ENCODE measurements around the gene OBSCN. TPM values are rescaled to one million over a fixed set of nuclear protein-coding genes. Genes with fewer than 3 reads are reported as not detected.

OBSCN gene
- total and polyA plus RNA-seq, 2 of the 13 experiments (the other 11 are each of a cell fraction or from before 2014, with no cell fraction given): 0.20 TPM

GRCh38 chr1:228423404-228424053 lies 215.7 kb downstream of the OBSCN start (continued):
- TF ChIP-seq CREM (IDR thresholded peaks at IDR 0.05) (peak; percentile 33; the same call in 1 of the 2 replicates), CREM (CRISPR knock-in tag; IDR thresholded peaks at IDR 0.05) (no peak), ZNF570 (CRISPR knock-in tag; IDR thresholded peaks at IDR 0.05; ENCODE audit: borderline replicate concordance) (no peak), ZNF260 (CRISPR knock-in tag; IDR thresholded peaks at IDR 0.05; ENCODE audit: borderline replicate concordance, low read depth) (no peak), EP300 (IDR thresholded peaks at IDR 0.05; ENCODE audit: low read depth in 2 of 2, low read length in 2 of 2) (0 out of 4 replicates have a peak, but pooled peaks of 1 of the 2 experiments have one; percentile 18), EP300 (CRISPR knock-in tag; IDR thresholded peaks at IDR 0.05; ENCODE audit: borderline replicate concordance) (no peak), ZNF883 (CRISPR knock-in tag; IDR thresholded peaks at IDR 0.05; ENCODE audit: not compliant biosample characterization) (no peak), ZFP36L1 (CRISPR knock-in tag; IDR thresholded peaks at IDR 0.05) (no peak), NPAS2 (CRISPR knock-in tag; IDR thresholded peaks at IDR 0.05; ENCODE audit: borderline replicate concordance) (no peak), ATF3 (CRISPR knock-in tag; IDR thresholded peaks at IDR 0.05) (no peak), ZNF292 (CRISPR knock-in tag; IDR thresholded peaks at IDR 0.05; ENCODE audit: borderline replicate concordance, low read depth) (peak; percentile 83; the same call in 1 of the 2 replicates), ZNF160 (CRISPR knock-in tag; IDR thresholded peaks at IDR 0.05) (no peak), SRSF4 (IDR thresholded peaks at IDR 0.05; ENCODE audit: low read depth, low read length, poor library complexity, severe bottlenecking) (no peak), GMEB1 (CRISPR knock-in tag; IDR thresholded peaks at IDR 0.05; ENCODE audit: borderline replicate concordance) (no peak), MAX (IDR thresholded peaks at IDR 0.05) (peak; percentile 65), PHB2 (IDR thresholded peaks at IDR 0.05; ENCODE audit: partially characterized antibody) (no peak), ZNF841 (CRISPR knock-in tag; IDR thresholded peaks at IDR 0.05; ENCODE audit: borderline replicate concordance) (no peak), MNT (IDR thresholded peaks at IDR 0.05) (no peak), NR2F2 (IDR thresholded peaks at IDR 0.05; ENCODE audit: borderline replicate concordance, low read depth) (no peak; the same call in 1 of the 2 replicates), IRX3 (CRISPR knock-in tag; IDR thresholded peaks at IDR 0.05; ENCODE audit: borderline replicate concordance, low read depth) (no peak), NFIC (IDR thresholded peaks at IDR 0.05; ENCODE audit: low read length) (no peak)
- TF ChIP-seq, protein P1, sequence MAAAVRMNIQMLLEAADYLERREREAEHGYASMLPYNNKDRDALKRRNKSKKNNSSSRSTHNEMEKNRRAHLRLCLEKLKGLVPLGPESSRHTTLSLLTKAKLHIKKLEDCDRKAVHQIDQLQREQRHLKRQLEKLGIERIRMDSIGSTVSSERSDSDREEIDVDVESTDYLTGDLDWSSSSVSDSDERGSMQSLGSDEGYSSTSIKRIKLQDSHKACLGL (CRISPR knock-in tag; IDR thresholded peaks at IDR 0.05): no peak
